Panc1 (cell line): ENCODE results near the gene RXYLT1. TPM values are rescaled to one million over a fixed set of nuclear protein-coding genes. Genes with fewer than 3 reads are reported as not detected.

ENCODE experiments used
- ATAC-seq: fragments of 200-7000 bp; cut with Tn5 transposase; 2 replicates; pipeline ENCODE4 v1.9.1; 2020; ENCODE audit warnings: mild to moderate bottlenecking, moderate library complexity
- BruUV-seq: library from RNA; stranded (reverse); fragments of 400-500 nt; replicated peaks from 2 replicates; lab custom pipeline; 2021; lab: Mats Ljungman, UMichigan
- CTCF ChIA-PET: fragments of 300-600 bp; sonication (Branson Sonifier 250); formaldehyde crosslinking; loops from one replicate; lab custom pipeline; 2022; ENCODE audit warnings: antibody characterized with exemption; lab: Charles Lee
- POLR2A ChIA-PET: fragments of 300-600 bp; sonication (Branson Sonifier 250); formaldehyde crosslinking; loops from one replicate; lab custom pipeline; 2022; ENCODE audit warnings: antibody characterized with exemption; lab: Charles Lee
- DNase-seq: peaks from one replicate; pipeline ENCODE4 v3.0.0-alpha.2; 2010; ENCODE audit warnings: low read depth, low spot score
- H3K27ac ChIP-seq: 2 replicates; pipeline ENCODE4 v1.5.1; 2011; ENCODE audit warnings: mild to moderate bottlenecking, low read length, inconsistent platforms
- H3K27me3 ChIP-seq: fragments of 200-500 bp; sonication (Bioruptor generic); 2 replicates; pipeline ENCODE4 v1.6.0; 2014; ENCODE audit warnings: low read length, inconsistent platforms; ENCODE audit not compliant: control insufficient read depth, insufficient read depth
- H3K36me3 ChIP-seq: fragments of 200-500 bp; sonication (Bioruptor generic); 2 replicates; pipeline ENCODE4 v1.5.1; 2014; ENCODE audit warnings: inconsistent platforms, mild to moderate bottlenecking, low read length, moderate library complexity; ENCODE audit not compliant: control insufficient read depth, insufficient read depth
- H3K4me1 ChIP-seq: 2 replicates; pipeline ENCODE4 v1.5.1; 2011; ENCODE audit warnings: inconsistent platforms, mild to moderate bottlenecking, low read length, moderate library complexity; ENCODE audit not compliant: control insufficient read depth, insufficient read depth
- H3K4me3 ChIP-seq, 2 experiments: 2 replicates each; pipeline ENCODE4 v1.5.1; 2011 to 2012; ENCODE audit warnings: low read depth in 2 of 2, low read length in 2 of 2, mild to moderate bottlenecking in 2 of 2, inconsistent platforms in 1 of 2, moderate library complexity in 1 of 2
- H3K9me3 ChIP-seq: fragments of 200-500 bp; sonication (Bioruptor generic); 2 replicates; pipeline ENCODE4 v1.5.1; 2014; ENCODE audit warnings: low read depth, mild to moderate bottlenecking, inconsistent platforms, low read length, moderate library complexity; ENCODE audit not compliant: control insufficient read depth, insufficient read depth
- CTCF ChIP-seq: fragments of 450-650 bp; IDR thresholded peaks from 2 replicates; pipeline ENCODE4 v1.5.1; 2017; ENCODE audit warnings: mild to moderate bottlenecking
- POLR2AphosphoS5 ChIP-seq: IDR thresholded peaks from 2 replicates; pipeline ENCODE4 v1.6.1; 2012; ENCODE audit warnings: mild to moderate bottlenecking, low read depth, low read length, moderate library complexity
- REST ChIP-seq, 2 experiments: IDR thresholded peaks; 2 replicates each; pipeline ENCODE4 v1.6.1; 2011 to 2012; ENCODE audit warnings: low read depth in 2 of 2, control low read depth in 1 of 2, low read length in 1 of 2, mild to moderate bottlenecking in 1 of 2, moderate library complexity in 1 of 2; ENCODE audit not compliant: insufficient read depth in 1 of 2
- SIN3A ChIP-seq: IDR thresholded peaks from 2 replicates; pipeline ENCODE4 v1.6.1; 2012; ENCODE audit warnings: low read depth, mild to moderate bottlenecking, low read length, moderate library complexity, borderline replicate concordance; ENCODE audit not compliant: insufficient read depth
- TCF7L2 ChIP-seq: IDR thresholded peaks from 2 replicates; pipeline ENCODE4 v1.6.1; 2011; ENCODE audit warnings: mild to moderate bottlenecking, low read depth, low read length, inconsistent platforms
- in situ Hi-C: cut with HindIII; loops from 2 replicates; pipeline ENCODE4 v1.10.0; 2016; ENCODE audit warnings: low sequenced_read_pairs, low pct_unique_long_range_greater_than_20kb
- intact Hi-C: fragments of 100-400 bp; cut with micrococcal nuclease; formaldehyde crosslinking; loops from one replicate; pipeline ENCODE4 v1.10.0; 2022; ENCODE audit not compliant: unreplicated experiment
- total RNA-seq: library from RNA; stranded (reverse); gene quantifications from one replicate; pipeline ENCODE4 v1.2.1, GENCODE V29; 2021; ENCODE audit not compliant: unreplicated experiment

Gene RXYLT1
- total RNA-seq, 1 experiment from 2014 or later: 20.3 TPM

- H3K27ac ChIP-seq: no peak overlapping the region
- H3K36me3 ChIP-seq: no peaks in the 10 kb centered on the region
- no peaks in the 10 kb centered on the region for H3K27me3 ChIP-seq
- no peak for TF ChIP-seq SIN3A
- TF ChIP-seq REST (IDR thresholded peaks at IDR 0.05; ENCODE audit: insufficient read depth in 1 of 2, low read depth in 2 of 2, low read length in 1 of 2): no peak
- TF ChIP-seq TCF7L2: no peak
- TF ChIP-seq CTCF: no peak
- no peak for TF ChIP-seq POLR2AphosphoS5
- H3K4me1 ChIP-seq: no peaks in the 10 kb centered on the region
- no peak overlapping the region for H3K4me3 ChIP-seq
- ChIA-PET CTCF (no interaction called here), POLR2A (no interaction called here)
- no peaks in the 10 kb centered on the region for H3K9me3 ChIP-seq
- intact Hi-C loops (no loop called here), in situ Hi-C loops (no loop called here)
- DNase-seq: no peak
- no peak for ATAC-seq
- BruUV-seq: no TSS peak
These were observed 31.6 kb downstream of the RXYLT1 start for GRCh38 chr12:63811334-63811733.

GRCh38 chr12:63811755-63812154, 32.0 kb downstream of the RXYLT1 start:
- ChIA-PET POLR2A (no interaction called here), CTCF (no interaction called here)
- Histone ChIP-seq H3K27ac (no peak overlapping the region), H3K9me3 (no peaks in the 10 kb centered on the region), H3K27me3 (no peaks in the 10 kb centered on the region), H3K4me3 (no peak overlapping the region), H3K36me3 (no peaks in the 10 kb centered on the region), H3K4me1 (no peaks in the 10 kb centered on the region)
- BruUV-seq: no TSS peak
- intact Hi-C loops (no loop called here), in situ Hi-C loops (no loop called here)
- TF ChIP-seq POLR2AphosphoS5: no peak
- no peak for TF ChIP-seq SIN3A
- no peak for TF ChIP-seq REST (IDR thresholded peaks at IDR 0.05; ENCODE audit: insufficient read depth in 1 of 2, low read depth in 2 of 2, low read length in 1 of 2)
- no peak for TF ChIP-seq CTCF
- TF ChIP-seq TCF7L2: no peak
- ATAC-seq (no peak), DNase-seq (no peak)
